HepG2 (cell line): ENCODE results near the gene TRIM22. TPM values are rescaled to one million over a fixed set of nuclear protein-coding genes. Genes with fewer than 3 reads are reported as not detected.

Source experiments
- ATAC-seq: fragments of 200-7000 bp; cut with Tn5 transposase; 3 replicates; pipeline ENCODE4 v1.9.1; 2020; ENCODE audit warnings: mild to moderate bottlenecking, moderate library complexity
- BruUV-seq: library from RNA; stranded (reverse); fragments of 400-500 nt; replicated peaks from 2 replicates; lab custom pipeline; 2021; lab: Mats Ljungman, UMichigan
- CTCF ChIA-PET: fragments of 300-600 bp; formaldehyde crosslinking; extraction: SDS; loops from one replicate; lab custom pipeline; 2021; ENCODE audit warnings: low total read pairs, inconsistent platforms, low intra/inter-chr PET ratio; lab: Yijun Ruan, JAX
- POLR2A ChIA-PET: fragments of 350-600 bp; sonication (Branson Sonifier 250); formaldehyde crosslinking; loops from one replicate; lab custom pipeline; 2020; ENCODE audit warnings: antibody characterized with exemption, inconsistent platforms; lab: Yijun Ruan, JAX
- DNase-seq: peaks from one replicate; pipeline ENCODE4 v3.0.0-alpha.2; 2015; ENCODE audit warnings: low spot score
- FAIRE-seq: peaks from 3 replicates; lab custom pipeline; 2011; peaks lifted over from hg19 to GRCh38; lab: Jason Lieb, UNC
- H2AFZ ChIP-seq: one replicate; pipeline ENCODE4 v1.6.1; 2011; ENCODE audit warnings: low read length, inconsistent platforms
- H3K27ac ChIP-seq: fragments of 300-600 bp; 3 replicates; pipeline ENCODE4 v1.8.0; 2011; ENCODE audit warnings: mixed run types, mild to moderate bottlenecking, mixed read lengths, low read length, inconsistent platforms; ENCODE audit not compliant: insufficient read depth; ENCODE audit errors: extremely low read length
- H3K27me3 ChIP-seq, 2 experiments: fragments of 200-600 bp in 1 of 2; 2 replicates in 1 of 2; 3 replicates in 1 of 2; pipeline versions ENCODE4 v1.6.0 to v1.8.0; 2011; ENCODE audit warnings: low read length in 2 of 2, mild to moderate bottlenecking in 2 of 2, moderate library complexity in 2 of 2, inconsistent platforms in 1 of 2; ENCODE audit not compliant: insufficient read depth in 2 of 2, control insufficient read depth in 1 of 2
- H3K36me3 ChIP-seq, 2 experiments: fragments of 200-600 bp in 1 of 2; replicated peaks in 1 of 2; 2 replicates in 1 of 2; 3 replicates in 1 of 2; pipeline versions ENCODE4 v1.5.1 to v1.8.0; 2011; ENCODE audit warnings: low read length in 2 of 2, inconsistent platforms in 1 of 2; ENCODE audit not compliant: insufficient read depth in 2 of 2, control insufficient read depth in 1 of 2
- H3K4me1 ChIP-seq: 2 replicates; pipeline ENCODE4 v1.5.1; 2012; ENCODE audit warnings: low read length, inconsistent platforms; ENCODE audit not compliant: insufficient read depth
- H3K4me2 ChIP-seq: 2 replicates; pipeline ENCODE4 v1.6.0; 2011; ENCODE audit warnings: low read depth, low read length, inconsistent platforms
- H3K4me3 ChIP-seq, 3 experiments: fragments of 200-600 bp in 1 of 3; sonication (generic), shearing (Covaris generic) in 1 of 3; replicated peaks in 1 of 3; 2 replicates each; pipeline ENCODE4 v1.5.1; 2011 to 2016; ENCODE audit warnings: low read length in 3 of 3, inconsistent platforms in 2 of 3, low read depth in 2 of 3, mild to moderate bottlenecking in 2 of 3, control low read depth in 1 of 3, mixed read lengths in 1 of 3; ENCODE audit not compliant: insufficient read depth in 1 of 3
- H3K79me2 ChIP-seq: one replicate; pipeline ENCODE4 v1.6.1; 2011; ENCODE audit warnings: low read length, inconsistent platforms; ENCODE audit not compliant: insufficient read depth
- H3K9ac ChIP-seq: 2 replicates; pipeline ENCODE4 v1.6.0; 2011; ENCODE audit warnings: mild to moderate bottlenecking, low read depth, low read length, inconsistent platforms; ENCODE audit not compliant: insufficient read depth
- H3K9me3 ChIP-seq: 2 replicates; pipeline ENCODE4 v1.5.1; 2012; ENCODE audit warnings: mild to moderate bottlenecking, low read length
- H4K20me1 ChIP-seq: 2 replicates; pipeline ENCODE4 v1.6.0; 2011; ENCODE audit warnings: inconsistent platforms, mild to moderate bottlenecking, low read length, moderate library complexity; ENCODE audit not compliant: insufficient read depth
- CREB1 ChIP-seq, 2 experiments: fragments of 450-650 bp in 1 of 2; IDR thresholded peaks; 2 replicates each; pipeline ENCODE4 v1.6.1; 2016 to 2017; ENCODE audit warnings: control low read depth in 1 of 2, mild to moderate bottlenecking in 1 of 2, missing compliant biosample characterization in 1 of 2, missing genetic modification characterization in 1 of 2
- CREB3 ChIP-seq: sonication (generic); formaldehyde crosslinking; IDR thresholded peaks from 2 replicates; pipeline ENCODE4 v1.5.0; 2020; ENCODE audit warnings: missing genetic modification reagents
- DR1 ChIP-seq: sonication (generic); formaldehyde crosslinking; IDR thresholded peaks from 2 replicates; pipeline ENCODE4 v1.8.0; 2021; ENCODE audit warnings: mild to moderate bottlenecking, missing genetic modification reagents, inconsistent platforms
- EEA1 ChIP-seq: sonication (generic); formaldehyde crosslinking; IDR thresholded peaks from 2 replicates; pipeline ENCODE4 v1.5.1; 2020; ENCODE audit warnings: mild to moderate bottlenecking, missing genetic modification reagents, borderline replicate concordance
- MLX ChIP-seq: IDR thresholded peaks from 2 replicates; pipeline ENCODE4 v1.6.1; 2016
- PAX8 ChIP-seq: sonication (generic); formaldehyde crosslinking; IDR thresholded peaks from 2 replicates; pipeline ENCODE4 v1.8.0; 2022; ENCODE audit warnings: mild to moderate bottlenecking, missing genetic modification reagents, borderline replicate concordance
- POLR2A ChIP-seq, 2 experiments: IDR thresholded peaks; 2 replicates each; pipeline ENCODE4 v1.6.1; 2011; ENCODE audit warnings: low read depth in 2 of 2, low read length in 2 of 2, mild to moderate bottlenecking in 1 of 2, moderate library complexity in 1 of 2; ENCODE audit not compliant: insufficient read depth in 1 of 2
- TARDBP ChIP-seq: sonication (generic); formaldehyde crosslinking; IDR thresholded peaks from 2 replicates; pipeline ENCODE4 v1.8.0; 2022; ENCODE audit warnings: mild to moderate bottlenecking, missing genetic modification reagents
- TRIM22 ChIP-seq: fragments of 450-650 bp; IDR thresholded peaks from 2 replicates; pipeline ENCODE4 v1.6.1; 2017
- ZBTB4 ChIP-seq: sonication (generic); formaldehyde crosslinking; IDR thresholded peaks from 2 replicates; pipeline ENCODE4 v1.4.0; 2020; ENCODE audit warnings: missing genetic modification reagents, mild to moderate bottlenecking, borderline replicate concordance
- ZFP37 ChIP-seq: sonication (generic); formaldehyde crosslinking; IDR thresholded peaks from 2 replicates; pipeline ENCODE4 v1.4.0; 2020; ENCODE audit warnings: missing genetic modification reagents, borderline replicate concordance
- ZFP82 ChIP-seq: sonication (generic); formaldehyde crosslinking; IDR thresholded peaks from 2 replicates; pipeline ENCODE4 v1.5.1; 2020; ENCODE audit warnings: mild to moderate bottlenecking, missing genetic modification reagents, borderline replicate concordance
- ZNF282 ChIP-seq: fragments of 450-650 bp; IDR thresholded peaks from 2 replicates; pipeline ENCODE4 v1.6.1; 2018; ENCODE audit not compliant: partially characterized antibody
- ZNF432 ChIP-seq: sonication (generic); formaldehyde crosslinking; IDR thresholded peaks from 2 replicates; pipeline ENCODE4 v1.5.0; 2020; ENCODE audit warnings: missing genetic modification reagents, mild to moderate bottlenecking, borderline replicate concordance
- ZNF512 ChIP-seq: sonication (generic); formaldehyde crosslinking; IDR thresholded peaks from 2 replicates; pipeline ENCODE4 v1.4.0; 2020; ENCODE audit warnings: mild to moderate bottlenecking, missing genetic modification reagents
- WGBS: methylation state at CpG from one replicate; pipeline ENCODE4 v1.1.6; 2017; ENCODE audit warnings: low lambda C conversion rate; 5-methylcytosine and 5-hydroxymethylcytosine counted together
- in situ Hi-C: cut with HindIII; loops from 2 replicates; pipeline ENCODE4 v1.10.0; 2017; ENCODE audit warnings: low pct_unique_long_range_greater_than_20kb; ENCODE audit not compliant: extremely low pct_ligation_motif_present
- intact Hi-C: fragments of 100-400 bp; cut with micrococcal nuclease; formaldehyde crosslinking; loops from one replicate; pipeline ENCODE4 v1.10.0; 2022; ENCODE audit not compliant: unreplicated experiment
- polyA plus RNA-seq, 8 experiments: library from polyadenylated mRNA; depleted of rRNA in 3 of 8; stranded (reverse) in 7 of 8; unstranded in 1 of 8; fragments of >200 nt; fragmentation: Illumina TruSeq in 4 of 8; extraction: Trizol in 4 of 8; gene quantifications; 2 replicates each; pipeline versions ENCODE4 v1.2.1 to v1.2.3, GENCODE V29; 2011 to 2016; ENCODE audit warnings: low read depth in 4 of 8, missing spikeins in 1 of 8, mixed read lengths in 1 of 8; ENCODE audit not compliant: insufficient read depth in 1 of 8
- total RNA-seq, 5 experiments: library from RNA; depleted of rRNA; stranded (reverse); fragments of >200 nt; fragmentation: Illumina TruSeq; extraction: Trizol; gene quantifications; 2 replicates each; pipeline ENCODE4 v1.2.3, GENCODE V29; 2016; ENCODE audit warnings: low read depth in 1 of 5

The TRIM22 gene
- total and polyA plus RNA-seq, 2 of the 13 experiments (the other 11 are each of a cell fraction or from before 2014, with no cell fraction given): 2.4 to 3.2 TPM

GRCh38 chr11:5698281-5698680 is 8.7 kb downstream of the TRIM22 start:
- ChIA-PET POLR2A (no interaction called here), CTCF (no interaction called here)
- Histone ChIP-seq H3K9ac (no peak overlapping the region), H3K79me2 (no peaks in the 10 kb centered on the region), H3K4me1 (no peaks in the 10 kb centered on the region), H2AFZ (no peak overlapping the region), H3K4me2 (no peak overlapping the region), H3K27ac (no peak overlapping the region), H3K4me3 (no peak overlapping the region), H3K9me3 (no peaks in the 10 kb centered on the region), H3K27me3 (no peaks in the 10 kb centered on the region), H3K36me3 (no peaks in the 10 kb centered on the region), H4K20me1 (no peaks in the 10 kb centered on the region)
- no peak for ATAC-seq
- no peak for FAIRE-seq
- intact Hi-C loops (no loop called here), in situ Hi-C loops (no loop called here)
- no TSS peak for BruUV-seq
- DNase-seq: no peak
- 54% methylated on average over 7 of the region's 7 CpGs for WGBS
- TF ChIP-seq ZNF282 (no peak), TARDBP (CRISPR knock-in tag) (no peak), ZNF432 (no peak), DR1 (no peak), ZFP82 (CRISPR knock-in tag) (no peak), ZFP37 (CRISPR knock-in tag) (no peak), MLX (no peak), CREB3 (CRISPR knock-in tag) (no peak), POLR2A (IDR thresholded peaks at IDR 0.05; ENCODE audit: insufficient read depth in 1 of 2, low read depth in 2 of 2, low read length in 2 of 2) (no peak), ZNF512 (CRISPR knock-in tag) (no peak), EEA1 (CRISPR knock-in tag) (no peak), TRIM22 (no peak), ZBTB4 (CRISPR knock-in tag) (no peak), CREB1 (IDR thresholded peaks at IDR 0.05) (no peak), CREB1 (CRISPR knock-in tag; IDR thresholded peaks at IDR 0.05) (no peak), PAX8 (CRISPR knock-in tag) (no peak)
